Omental fat pad (tissue), 4 donors: ENCODE measurements around the gene SHC4. TPM values are rescaled to one million over a fixed set of nuclear protein-coding genes. Genes with fewer than 3 reads are reported as not detected.
"Not testable (repeated sequence)": the region's sequence is repeated elsewhere in the genome, so short reads cannot be mapped to it uniquely, and the experiment has no call there.

ENCODE experiments used
- ATAC-seq: fragments of 150-250 bp; one replicate; pipeline ENCODE4 v1.9.1; 2016; ENCODE audit warnings: mild to moderate bottlenecking, moderate library complexity; ENCODE audit not compliant: low FRiP score
- DNase-seq: peaks from one replicate; pipeline ENCODE4 v3.0.0-alpha.2; 2019; ENCODE audit warnings: low spot score
- CTCF ChIP-seq, 3 donors: fragments of 450-650 bp; IDR thresholded peaks; one replicate each; pipeline ENCODE4 v1.5.1; 2016 to 2017; ENCODE audit warnings: antibody characterized with exemption in 3 of 3, mild to moderate bottlenecking in 3 of 3, moderate library complexity in 2 of 3
- total RNA-seq, 4 donors: library from RNA; depleted of rRNA; stranded (reverse); fragments of >200 nt; gene quantifications; one replicate each; pipeline ENCODE4 v1.1.0, GENCODE V29; 2016

SHC4 gene
- total RNA-seq, 4 donors from 2014 or later, result 0.48 to 2.2 (median 1.2) TPM; not detected in 1

GRCh38 chr15:48914717-48915116 lies 49.0 kb downstream of the SHC4 start:
- no peak for TF ChIP-seq CTCF (IDR thresholded peaks at IDR 0.05)
- DNase-seq, result no peak
- ATAC-seq, result no peak

GRCh38 chr15:48913141-48913540 lies 50.6 kb downstream of the SHC4 start:
- DNase-seq, result no peak
- ATAC-seq, result no peak

GRCh38 chr15:48910554-48910953 lies 53.2 kb downstream of the SHC4 start:
- DNase-seq, ATAC-seq: not testable (repeated sequence)

More at GRCh38 chr15:48913141-48913540, 50.6 kb downstream of the SHC4 start:
- no peak for TF ChIP-seq CTCF (IDR thresholded peaks at IDR 0.05)

GRCh38 chr15:48909313-48909712 lies 54.4 kb downstream of the SHC4 start:
- DNase-seq, ATAC-seq: not testable (repeated sequence)

GRCh38 chr15:48905847-48906246 lies 57.9 kb downstream of the SHC4 start:
- DNase-seq, result no peak
- ATAC-seq, result no peak
- no peak for TF ChIP-seq CTCF (IDR thresholded peaks at IDR 0.05)

GRCh38 chr15:48905216-48905615 lies 58.5 kb downstream of the SHC4 start:
- DNase-seq, result no peak
- no peak for ATAC-seq
- no peak for TF ChIP-seq CTCF (IDR thresholded peaks at IDR 0.05)

GRCh38 chr15:48904758-48905157 lies 59.0 kb downstream of the SHC4 start:
- no peak for TF ChIP-seq CTCF (IDR thresholded peaks at IDR 0.05)
- ATAC-seq, result no peak
- DNase-seq, result no peak

GRCh38 chr15:48899793-48900192 lies 63.9 kb downstream of the SHC4 start:
- TF ChIP-seq CTCF (IDR thresholded peaks at IDR 0.05), result no peak
- ATAC-seq, result no peak
- no peak for DNase-seq
